Urinary bladder (tissue), 4 donors: Measurements from ENCODE around the gene GFOD2. TPM values are rescaled to one million over a fixed set of nuclear protein-coding genes. Genes with fewer than 3 reads are reported as not detected.
A peak's percentile ranks its signal among the peaks of the same experiment; 100 is the strongest.

Experiments used
- DNase-seq: peaks from one replicate; pipeline ENCODE4 v3.0.0-alpha.2; 2015; ENCODE audit errors: extremely low spot score
- H3K27ac ChIP-seq: one replicate; pipeline ENCODE4 v1.5.1; 2013; ENCODE audit warnings: low read depth, mild to moderate bottlenecking, moderate library complexity
- H3K36me3 ChIP-seq: one replicate; pipeline ENCODE4 v1.6.1; 2013; ENCODE audit warnings: mild to moderate bottlenecking, moderate library complexity; ENCODE audit not compliant: insufficient read depth
- H3K4me1 ChIP-seq: one replicate; pipeline ENCODE4 v1.6.1; 2013; ENCODE audit warnings: mild to moderate bottlenecking, moderate library complexity; ENCODE audit not compliant: insufficient read depth
- H3K4me3 ChIP-seq: one replicate; pipeline ENCODE4 v1.5.1; 2013; ENCODE audit warnings: low read depth, low read length
- WGBS: extraction: QIAGEN DNeasy Blood & Tissue Kit; methylation state at CpG from one replicate; pipeline ENCODE4 v1.1.7; 2013; 5-methylcytosine and 5-hydroxymethylcytosine counted together
- polyA plus RNA-seq: library from polyadenylated mRNA; stranded (reverse); fragments of 200-250 nt; gene quantifications from one replicate; pipeline ENCODE4 v1.2.3, GENCODE V29; 2013
- total RNA-seq: library from RNA; depleted of rRNA; stranded (reverse); fragments of >200 nt; gene quantifications from one replicate; pipeline ENCODE4 v1.2.3, GENCODE V29; 2014
- donor health status: healthy with polysubstance abuse.
- donor health status: healthy.

The GFOD2 gene
- total and polyA plus RNA-seq, 2 donors, result 16.1 to 19.4 TPM

GRCh38 chr16:67726106-67727034 lies 7.3 kb upstream of the GFOD2 start:
- Histone ChIP-seq H3K4me1 (no peaks in the 10 kb centered on the region), H3K36me3 (peaks cover 5% of the 10 kb centered on the region), H3K27ac (no peak overlapping the region), H3K4me3 (no peak overlapping the region)
- no peak for DNase-seq
- WGBS, result 88% methylated on average over 8 of the region's 8 CpGs

GRCh38 chr16:67723911-67724305 lies 4.8 kb upstream of the GFOD2 start:
- WGBS, result 85% methylated on average over 5 of the region's 5 CpGs

GRCh38 chr16:67723151-67723910 lies 4.2 kb upstream of the GFOD2 start:
- no peak overlapping the region for H3K27ac ChIP-seq
- H3K36me3 ChIP-seq, result no peaks in the 10 kb centered on the region
- DNase-seq, result no peak
- H3K4me3 ChIP-seq, result no peak overlapping the region
- H3K4me1 ChIP-seq, result no peaks in the 10 kb centered on the region
- WGBS, result 96% methylated on average over 5 of the region's 5 CpGs

More at GRCh38 chr16:67723911-67724305, 4.8 kb upstream of the GFOD2 start:
- H3K4me3 ChIP-seq, result no peak overlapping the region
- no peaks in the 10 kb centered on the region for H3K36me3 ChIP-seq
- no peaks in the 10 kb centered on the region for H3K4me1 ChIP-seq
- H3K27ac ChIP-seq, result no peak overlapping the region
- no peak for DNase-seq

- 49% methylated on average over 1 of the region's 1 CpG for WGBS
- Histone ChIP-seq H3K4me3 (no peak overlapping the region), H3K4me1 (no peaks in the 10 kb centered on the region), H3K27ac (no peak overlapping the region), H3K36me3 (no peaks in the 10 kb centered on the region)
- DNase-seq, result no peak
These were observed 1.1 kb upstream of the GFOD2 start for GRCh38 chr16:67720236-67720635.

- H3K4me1 ChIP-seq, result no peaks in the 10 kb centered on the region
- peak overlapping the region; percentile 43 for H3K27ac ChIP-seq
- under 1% methylated on average over 5 of the region's 5 CpGs for WGBS
- H3K36me3 ChIP-seq, result no peaks in the 10 kb centered on the region
- H3K4me3 ChIP-seq, result peak overlapping the region; percentile 89
- DNase-seq, result no peak
These were observed 645 bp upstream of the GFOD2 start for GRCh38 chr16:67719778-67720144.

- DNase-seq, result no peak
- H3K4me3 ChIP-seq, result peak overlapping the region; percentile 89
- H3K27ac ChIP-seq, result no peak overlapping the region
- 1% methylated on average over 14 of the region's 14 CpGs for WGBS
- H3K36me3 ChIP-seq, result no peaks in the 10 kb centered on the region
- H3K4me1 ChIP-seq, result no peaks in the 10 kb centered on the region
These were observed 458 bp downstream of the GFOD2 start for GRCh38 chr16:67718668-67719047.

- Histone ChIP-seq H3K27ac (no peak overlapping the region), H3K36me3 (no peaks in the 10 kb centered on the region), H3K4me1 (no peaks in the 10 kb centered on the region), H3K4me3 (no peak overlapping the region)
- 92% methylated on average over 2 of the region's 2 CpGs for WGBS
- no peak for DNase-seq
These were observed 3.0 kb downstream of the GFOD2 start for GRCh38 chr16:67716097-67716496.

- H3K27ac ChIP-seq, result no peak overlapping the region
- WGBS, result 75% methylated on average over 1 of the region's 1 CpG
- no peaks in the 10 kb centered on the region for H3K36me3 ChIP-seq
- DNase-seq, result no peak
- no peak overlapping the region for H3K4me3 ChIP-seq
- H3K4me1 ChIP-seq, result no peaks in the 10 kb centered on the region
These were observed 4.6 kb downstream of the GFOD2 start for GRCh38 chr16:67714522-67714921.

- WGBS, result 83% methylated on average over 5 of the region's 5 CpGs
- no peak overlapping the region for H3K27ac ChIP-seq
- no peak for DNase-seq
- no peak overlapping the region for H3K4me3 ChIP-seq
- H3K4me1 ChIP-seq, result no peaks in the 10 kb centered on the region
- no peaks in the 10 kb centered on the region for H3K36me3 ChIP-seq
These were observed 5.4 kb downstream of the GFOD2 start for GRCh38 chr16:67713647-67714273.

- Histone ChIP-seq H3K27ac (no peak overlapping the region), H3K36me3 (no peaks in the 10 kb centered on the region), H3K4me3 (no peak overlapping the region), H3K4me1 (no peaks in the 10 kb centered on the region)
- WGBS, result 90% methylated on average over 6 of the region's 6 CpGs
- no peak for DNase-seq
These were observed 8.5 kb downstream of the GFOD2 start for GRCh38 chr16:67710607-67711006.

GRCh38 chr16:67709050-67709449 lies 10.1 kb downstream of the GFOD2 start:
- no peak for DNase-seq
- Histone ChIP-seq H3K36me3 (no peaks in the 10 kb centered on the region), H3K4me3 (no peak overlapping the region), H3K27ac (no peak overlapping the region), H3K4me1 (no peaks in the 10 kb centered on the region)
- WGBS, result 97% methylated on average over 1 of the region's 1 CpG

GRCh38 chr16:67708368-67708771 lies 10.7 kb downstream of the GFOD2 start:
- Histone ChIP-seq H3K36me3 (no peaks in the 10 kb centered on the region), H3K27ac (no peak overlapping the region), H3K4me1 (no peaks in the 10 kb centered on the region), H3K4me3 (no peak overlapping the region)
- DNase-seq, result no peak
- 79% methylated on average over 2 of the region's 2 CpGs for WGBS

- WGBS, result 97% methylated on average over 5 of the region's 5 CpGs
- H3K4me3 ChIP-seq, result no peak overlapping the region
- H3K36me3 ChIP-seq, result no peaks in the 10 kb centered on the region
- no peaks in the 10 kb centered on the region for H3K4me1 ChIP-seq
- DNase-seq, result no peak
- no peak overlapping the region for H3K27ac ChIP-seq
These were observed 11.3 kb downstream of the GFOD2 start for GRCh38 chr16:67707790-67708189.
